Measurements from ENCODE around the gene SMG9.
A peak's percentile ranks its signal among the peaks of the same experiment; 100 is the strongest.
"Not testable (repeated sequence)": the region's sequence is repeated elsewhere in the genome, so short reads cannot be mapped to it uniquely, and the experiment has no call there.

Gene SMG9

GRCh38 chr19:43764684-43765083 lies 9.9 kb upstream of the SMG9 start:
- DNase-seq; intact Hi-C loops (cut with DNase I): not testable (repeated sequence)

- no peak for DNase-seq
- intact Hi-C loops (cut with DNase I), result no loop called here
Measured at GRCh38 chr19:43763473-43763939, 8.7 kb upstream of the SMG9 start.

DNA sequence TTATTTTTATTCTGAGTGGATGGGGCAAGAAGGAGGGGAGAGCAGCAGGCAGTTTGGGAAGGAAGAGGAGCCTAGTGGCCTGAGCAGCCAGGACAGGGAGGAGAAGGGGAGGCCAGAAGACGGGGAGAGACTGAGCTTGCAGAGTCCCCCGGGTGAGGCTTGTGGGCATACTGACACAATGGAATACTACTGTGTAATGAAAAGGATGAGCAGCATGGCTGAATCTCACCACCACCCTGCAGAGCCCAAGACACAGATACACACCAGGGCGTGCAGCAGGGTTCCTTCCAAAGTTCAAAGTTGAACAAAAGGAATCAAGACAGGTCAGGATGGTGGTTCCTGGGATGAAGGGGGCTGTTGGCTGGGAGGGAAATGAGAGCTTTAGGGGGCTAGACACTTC lies 8.1 kb upstream of the SMG9 start:
- DNase-seq, result no peak

GRCh38 chr19:43760941-43761340 lies 6.2 kb upstream of the SMG9 start:
- DNase-seq, result no peak
- intact Hi-C loops (cut with DNase I), result no loop called here

More for the DNA sequence above, 8.1 kb upstream of the SMG9 start:
- intact Hi-C loops (cut with DNase I), result no loop called here

GRCh38 chr19:43759515-43759914 lies 4.8 kb upstream of the SMG9 start:
- DNase-seq, result no peak
- intact Hi-C loops (cut with DNase I), result no loop called here

DNA sequence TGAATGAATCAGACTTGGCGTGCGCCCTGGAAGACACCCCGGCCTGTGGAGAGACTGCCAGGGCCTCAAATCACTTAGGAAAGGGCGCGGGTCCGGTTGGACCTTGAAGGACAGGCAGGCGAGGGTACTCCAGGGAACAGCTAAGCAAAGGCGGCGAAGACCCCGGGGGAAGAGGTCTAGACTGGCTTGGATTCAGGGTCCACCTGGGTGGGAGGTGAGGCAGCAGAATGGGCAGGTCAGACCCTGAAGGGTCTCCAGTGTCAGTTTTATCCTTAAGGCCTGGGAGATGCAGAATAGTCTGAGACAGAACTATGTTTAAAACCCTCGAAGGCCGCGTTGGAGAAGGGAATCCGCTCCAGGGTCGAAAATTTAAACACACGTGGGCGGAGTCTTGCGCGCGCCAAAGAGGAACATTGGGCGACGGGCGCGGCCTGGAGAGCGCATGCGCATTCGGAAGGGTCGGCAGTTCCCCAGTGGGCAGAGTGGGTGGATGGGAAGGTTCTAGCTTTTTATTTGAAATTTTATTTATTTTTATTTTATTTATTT lies 567 bp upstream of the SMG9 start:
- intact Hi-C loops (cut with DNase I), result no loop called here

GRCh38 chr19:43754253-43754502 lies 584 bp downstream of the SMG9 start:
- DNase-seq, result no peak
- intact Hi-C loops (cut with DNase I), result no loop called here

More for the DNA sequence above, 567 bp upstream of the SMG9 start:
- DNase-seq, result peak; percentile 62 to 93 (median 85)

GRCh38 chr19:43752287-43752875 lies 2.4 kb downstream of the SMG9 start:
- intact Hi-C loops (cut with DNase I), result no loop called here
- DNase-seq, result no peak

GRCh38 chr19:43751466-43752220 lies 3.1 kb downstream of the SMG9 start:
- no peak for DNase-seq
- intact Hi-C loops (cut with DNase I), result no loop called here

- intact Hi-C loops (cut with DNase I), result loop anchor here (5.0 to 10.0 kb wide), 2 partner anchors 37 to 75 kb away; partner anchors contain the start of gene PLAUR
- no peak for DNase-seq
Measured at GRCh38 chr19:43749898-43750297, 4.9 kb downstream of the SMG9 start.

DNA sequence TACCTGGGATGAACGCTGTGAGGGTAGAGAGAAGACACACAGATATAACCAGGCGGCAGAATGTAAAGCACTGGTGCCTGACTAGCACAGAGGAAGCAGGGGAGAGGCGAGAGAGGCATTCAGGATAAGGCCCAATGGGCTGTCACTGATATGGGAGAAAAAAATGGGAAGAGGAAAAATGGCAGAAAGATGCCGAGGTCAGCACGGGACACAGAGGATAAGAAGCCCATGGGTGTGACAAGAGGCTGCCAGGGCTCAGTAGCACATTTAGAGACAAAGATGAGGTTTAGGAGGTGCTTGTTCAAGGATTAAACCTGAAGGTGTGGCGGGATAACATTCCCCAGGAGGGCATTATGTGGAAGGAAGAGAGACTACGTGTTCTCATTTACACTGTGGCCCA lies 5.6 kb downstream of the SMG9 start:
- DNase-seq, result no peak
- intact Hi-C loops (cut with DNase I), result loop anchor here (5.0 to 10.0 kb wide), 2 partner anchors 38 to 74 kb away; partner anchors contain the start of gene PLAUR

DNA sequence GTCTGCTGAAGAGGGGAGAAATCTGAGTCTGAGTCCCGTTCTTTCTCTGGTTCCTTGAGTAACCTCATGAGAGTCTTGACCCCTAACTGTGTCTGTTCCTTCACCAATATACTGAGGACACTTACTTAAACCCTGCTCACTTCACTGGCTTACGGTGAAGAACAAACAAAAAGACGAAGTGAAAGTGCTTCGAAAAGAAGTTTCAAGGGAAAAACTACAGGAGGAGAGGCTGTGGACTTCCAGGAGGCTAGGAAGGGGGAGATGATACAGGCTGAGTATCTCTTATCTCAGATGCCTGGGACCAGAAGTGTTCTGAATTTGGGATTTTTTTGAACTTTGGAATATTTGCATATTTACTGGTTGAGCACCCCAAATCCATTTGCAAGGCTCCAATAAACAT lies 6.1 kb downstream of the SMG9 start:
- DNase-seq, result no peak
- intact Hi-C loops (cut with DNase I), result loop anchor here (5.0 to 10.0 kb wide), 2 partner anchors 39 to 74 kb away; partner anchors contain the start of gene PLAUR

DNA sequence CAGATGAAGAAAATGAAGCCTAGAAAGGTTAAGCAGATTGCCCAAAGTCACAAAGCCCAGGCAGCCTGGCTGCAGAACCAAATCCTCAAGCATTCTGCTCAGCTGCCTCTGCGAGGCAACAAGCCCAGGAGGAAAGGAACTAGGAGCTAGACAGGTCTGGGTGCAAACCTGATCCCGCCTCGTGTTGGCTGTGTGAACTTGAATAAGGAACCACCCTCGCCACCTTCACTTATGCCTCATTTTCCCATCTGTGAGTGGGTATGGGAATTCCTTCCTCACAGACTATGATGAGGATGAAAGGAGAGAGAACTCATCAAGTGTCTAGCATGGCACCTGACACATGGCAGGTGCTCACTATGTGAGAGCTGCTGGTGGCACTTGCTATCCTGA lies 6.6 kb downstream of the SMG9 start:
- intact Hi-C loops (cut with DNase I), result loop anchor here (5.0 to 10.0 kb wide), 2 partner anchors 39 to 73 kb away; partner anchors contain the start of gene PLAUR
- DNase-seq, result peak in 37 of 42 donors; percentile 19 to 88 (median 57)

DNA sequence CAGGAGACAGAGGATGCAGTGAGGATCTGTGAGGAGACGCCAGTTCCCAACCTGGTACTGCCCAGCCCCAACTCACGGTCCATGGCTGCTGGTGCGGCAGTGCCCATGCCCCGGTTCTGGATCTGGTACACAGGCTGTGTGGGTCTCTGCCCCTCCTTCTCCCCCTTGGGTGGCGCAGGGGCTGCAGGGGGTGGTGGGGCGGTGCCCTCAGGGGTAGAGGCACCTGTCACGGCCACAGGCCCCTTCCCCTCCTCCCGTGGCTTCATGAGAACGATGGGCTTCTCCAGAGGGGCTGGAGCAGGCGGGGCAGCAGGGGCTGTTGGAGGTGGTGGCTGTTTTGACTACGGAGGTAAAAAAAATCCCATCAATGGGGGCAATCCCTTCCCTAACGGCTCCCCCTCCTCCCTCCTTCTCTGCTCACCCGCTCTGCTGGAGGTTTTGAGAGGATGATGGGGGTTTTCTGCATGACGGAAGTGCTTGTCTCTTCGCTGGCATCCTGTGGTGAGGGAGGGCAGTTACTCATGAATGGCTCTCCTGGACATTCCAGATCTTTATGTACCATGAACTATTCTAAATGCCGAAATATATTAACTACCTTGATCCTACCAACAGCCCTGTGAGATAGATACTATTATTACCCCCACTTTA lies 7.1 kb downstream of the SMG9 start:
- intact Hi-C loops (cut with DNase I), result loop anchor here (5.0 to 10.0 kb wide), 2 partner anchors 40 to 73 kb away; partner anchors contain the start of gene PLAUR
- no peak for DNase-seq

GRCh38 chr19:43743059-43743458 lies 11.7 kb downstream of the SMG9 start:
- intact Hi-C loops (cut with DNase I), result loop anchor here (10.0 kb wide), 1 partner anchor 68 kb away; the partner anchor contains the start of gene PLAUR
- no peak for DNase-seq

DNA sequence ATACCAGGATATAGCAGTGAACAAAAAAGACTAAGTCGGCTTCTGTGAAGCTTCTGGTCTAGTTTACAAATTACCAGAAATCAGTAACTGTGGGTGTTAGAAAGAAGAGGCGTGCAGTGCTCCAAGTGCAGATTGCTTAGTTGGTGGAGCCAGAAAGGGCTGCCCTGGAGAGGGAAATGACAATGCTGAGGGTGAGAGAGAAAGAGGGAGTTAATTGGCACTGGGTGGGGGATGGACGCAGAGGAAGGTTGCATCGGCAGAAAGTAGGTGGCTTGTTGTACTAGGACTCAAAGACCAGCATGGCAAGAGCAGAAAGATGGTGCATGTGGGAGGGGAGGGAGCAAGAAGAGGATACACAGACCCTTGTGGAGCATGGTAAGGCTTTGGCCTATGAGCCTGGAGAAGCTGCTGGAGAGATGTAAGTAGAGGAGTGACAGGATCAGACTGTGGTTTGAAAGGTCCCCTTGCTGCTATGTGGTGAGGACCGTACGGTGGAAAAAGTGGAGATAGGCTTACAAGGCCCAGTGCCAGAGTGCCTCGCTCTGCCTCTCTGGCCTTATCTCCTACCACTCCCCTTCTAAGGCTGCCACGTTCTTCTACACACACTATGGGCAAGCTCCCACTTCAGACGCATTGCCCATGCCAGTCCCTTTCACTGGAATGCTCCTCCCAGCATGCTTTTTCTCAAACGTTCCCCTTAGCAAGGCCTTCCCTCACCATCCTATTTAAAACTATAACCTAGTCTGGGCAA lies 13.5 kb downstream of the SMG9 start:
- intact Hi-C loops (cut with DNase I), result loop anchor here (10.0 kb wide), 1 partner anchor 66 kb away; the partner anchor contains the start of gene PLAUR
- peak in 22 of 42 donors; percentile 18 to 75 (median 39) for DNase-seq

- DNase-seq, result no peak
- intact Hi-C loops (cut with DNase I), result loop anchor here (10.0 kb wide), 1 partner anchor 65 kb away; the partner anchor contains the start of gene PLAUR
Measured at GRCh38 chr19:43739439-43740235, 15.1 kb downstream of the SMG9 start.

DNA sequence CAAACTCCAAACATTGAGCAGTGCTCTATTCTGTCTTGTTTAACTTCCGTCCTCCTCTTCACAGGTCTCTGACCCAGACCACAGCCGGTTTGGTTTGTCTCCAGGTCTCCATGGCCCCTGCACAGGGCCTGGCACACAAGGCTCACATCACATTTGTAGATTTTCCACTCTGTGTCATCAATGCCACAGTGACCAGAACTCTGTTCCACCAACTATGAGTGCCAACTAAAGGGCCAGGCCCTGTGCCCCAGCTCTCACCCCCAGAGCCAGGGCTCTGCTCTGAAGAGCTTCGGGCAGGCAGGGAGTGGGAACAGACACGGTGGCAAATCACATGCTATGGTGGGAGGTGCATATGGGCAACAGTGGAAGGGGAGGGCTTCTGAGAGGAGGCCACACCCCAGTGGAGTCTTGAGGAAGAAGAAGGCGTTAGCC lies 16.0 kb downstream of the SMG9 start:
- intact Hi-C loops (cut with DNase I), result no loop called here
- DNase-seq, result peak in 35 of 42 donors; percentile 11 to 87 (median 51)
